A673 (cell line): Measurements from ENCODE around the gene TRPC4.

Experiments used
- CTCF ChIP-seq: fragments of 300-800, 200-600 bp; sonication (generic); conservative IDR thresholded peaks from 2 replicates; pipeline ENCODE4 v1.5.1; 2017; ENCODE audit warnings: low read depth, mild to moderate bottlenecking, antibody characterized with exemption, low read length, moderate library complexity, mixed read lengths
- EZH2 ChIP-seq: fragments of 200-600 bp; sonication (generic); IDR thresholded peaks from 2 replicates; pipeline ENCODE4 v1.6.1; 2017; ENCODE audit warnings: borderline replicate concordance, low read depth, mild to moderate bottlenecking, mixed read lengths, antibody characterized with exemption, low read length; ENCODE audit not compliant: poor library complexity, severe bottlenecking

DNA sequence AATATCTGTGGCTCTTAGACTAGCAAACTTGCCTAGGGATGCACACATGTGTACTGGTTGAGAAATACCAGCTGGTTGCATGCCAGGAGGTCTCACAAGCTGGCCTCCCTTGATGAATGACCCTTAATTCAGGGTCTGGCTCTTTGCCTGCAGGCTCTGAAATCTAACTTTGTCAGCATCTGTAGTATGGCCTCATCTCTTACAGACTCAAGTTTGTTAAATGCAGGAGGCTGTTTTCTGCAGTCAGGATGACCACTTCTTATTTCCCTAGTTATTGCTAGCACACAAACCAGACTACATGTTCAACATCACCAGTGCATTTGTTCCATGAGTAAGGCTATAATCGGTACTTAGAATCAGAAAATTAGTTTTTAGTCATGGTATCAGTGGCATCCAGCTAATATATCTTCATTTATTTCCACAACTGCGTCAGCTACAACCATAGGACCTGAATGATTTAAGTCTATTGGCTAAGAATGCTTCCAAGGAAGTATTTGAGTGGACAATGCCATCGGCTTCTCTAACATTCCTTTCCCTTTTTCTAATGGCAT, 247.7 kb downstream of the TRPC4 start:
- TF ChIP-seq CTCF (no peak), EZH2 (no peak)
